HG02678 (cell line): ENCODE measurements around the gene CDKN2C.
"Not testable (repeated sequence)": the region's sequence is repeated elsewhere in the genome, so short reads cannot be mapped to it uniquely, and the experiment has no call there.

ENCODE experiments used
- ATAC-seq: cut with Tn5 transposase; IDR thresholded peaks from one replicate; pipeline ENCODE4 v1.9.1; 2021; ENCODE audit warnings: mild to moderate bottlenecking, moderate library complexity; ENCODE audit not compliant: unreplicated experiment

CDKN2C gene

GRCh38 chr1:50969611-50970508, at the start of gene CDKN2C:
Gene CDKN2C (plus strand): TSS chr1:50970245. CDS start chr1:50970369, 124 bp downstream.
- peak; percentile 20 for ATAC-seq

DNA sequence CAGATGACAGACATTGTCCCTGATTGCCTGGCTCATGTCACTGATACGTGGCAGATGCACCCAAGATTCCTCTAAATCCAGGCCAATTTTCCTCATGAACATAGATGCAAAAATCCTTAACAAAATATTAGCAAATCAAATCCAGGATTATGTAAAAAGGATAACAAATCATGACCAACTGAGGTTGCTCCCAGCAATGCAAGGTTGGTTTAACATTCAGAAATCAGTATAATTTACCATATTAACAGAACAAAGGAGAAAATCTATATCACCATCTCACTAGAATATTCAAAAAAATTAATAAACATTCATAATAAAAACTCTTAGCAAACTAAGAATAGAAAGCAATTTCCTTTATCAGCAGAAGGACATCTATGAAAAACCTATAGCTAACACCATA, 49.6 kb upstream of the CDKN2C start:
- ATAC-seq = no peak

- ATAC-seq = no peak
Measured at GRCh38 chr1:50921029-50921428, 49.0 kb upstream of the CDKN2C start.

- no peak for ATAC-seq
Measured at GRCh38 chr1:50923564-50923963, 46.5 kb upstream of the CDKN2C start.

GRCh38 chr1:50929376-50929958, 40.6 kb upstream of the CDKN2C start:
- ATAC-seq = no peak

DNA sequence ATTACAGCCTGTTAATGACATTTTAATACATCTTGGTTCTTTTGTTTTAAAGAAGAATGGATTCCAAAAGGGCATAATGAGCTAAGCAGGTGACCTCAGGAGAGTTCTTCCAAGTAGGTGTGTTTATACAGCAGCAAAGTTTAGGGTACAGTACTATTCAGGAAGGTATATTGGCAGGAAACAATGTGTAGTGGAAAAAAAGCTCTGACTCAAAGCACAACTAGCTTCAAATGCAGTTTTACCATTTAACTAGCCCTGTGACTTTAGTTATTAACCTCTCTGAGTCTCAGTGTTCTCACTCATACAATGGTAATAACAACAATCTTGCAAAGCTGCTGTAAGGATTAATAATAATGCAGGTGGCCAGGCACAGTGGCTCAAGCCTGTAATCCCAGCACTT, 39.9 kb upstream of the CDKN2C start:
- peak; percentile 73 for ATAC-seq

DNA sequence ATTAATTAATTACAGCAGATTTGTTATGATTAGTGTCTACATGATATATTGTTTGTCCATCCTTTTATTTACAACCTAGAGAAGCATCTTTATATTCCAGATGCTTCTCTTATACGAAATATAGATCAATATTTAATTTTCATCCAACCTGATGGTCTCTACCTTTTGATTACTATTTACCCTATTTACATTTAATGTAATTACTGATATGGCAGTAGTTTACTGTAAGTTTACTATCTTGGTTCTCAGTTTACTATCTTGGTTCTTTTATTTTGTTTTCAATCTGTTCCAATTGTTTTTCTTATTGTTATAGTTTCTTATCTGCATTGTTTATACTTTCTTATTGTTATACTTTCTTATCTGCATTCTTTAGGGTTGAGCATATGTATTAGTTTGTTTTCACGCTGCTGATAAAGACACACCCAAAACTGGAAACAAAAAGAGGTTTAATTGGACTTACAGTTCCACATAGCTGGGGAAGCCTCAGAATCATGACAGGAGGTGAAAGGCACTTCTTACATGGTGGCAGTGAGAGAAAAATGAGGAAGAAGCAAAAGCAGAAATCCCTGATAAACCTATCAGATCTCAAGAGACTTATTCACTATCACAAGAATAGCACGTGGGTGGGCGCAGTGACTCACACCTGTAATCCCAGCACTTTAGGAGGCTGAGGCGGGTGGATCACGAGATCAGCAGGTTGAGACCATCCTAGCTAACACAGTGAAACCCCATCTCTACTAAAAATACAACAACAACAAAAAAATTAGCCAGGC, 38.9 kb upstream of the CDKN2C start:
- no peak for ATAC-seq

- not testable (repeated sequence) for ATAC-seq
Measured at GRCh38 chr1:50932043-50932442, 38.0 kb upstream of the CDKN2C start.

GRCh38 chr1:50933770-50934169, 36.3 kb upstream of the CDKN2C start:
- ATAC-seq = not testable (repeated sequence)

- no peak for ATAC-seq
Measured at GRCh38 chr1:50934838-50935237, 35.2 kb upstream of the CDKN2C start.

- ATAC-seq = not testable (repeated sequence)
Measured at GRCh38 chr1:50935276-50935675, 34.8 kb upstream of the CDKN2C start.

DNA sequence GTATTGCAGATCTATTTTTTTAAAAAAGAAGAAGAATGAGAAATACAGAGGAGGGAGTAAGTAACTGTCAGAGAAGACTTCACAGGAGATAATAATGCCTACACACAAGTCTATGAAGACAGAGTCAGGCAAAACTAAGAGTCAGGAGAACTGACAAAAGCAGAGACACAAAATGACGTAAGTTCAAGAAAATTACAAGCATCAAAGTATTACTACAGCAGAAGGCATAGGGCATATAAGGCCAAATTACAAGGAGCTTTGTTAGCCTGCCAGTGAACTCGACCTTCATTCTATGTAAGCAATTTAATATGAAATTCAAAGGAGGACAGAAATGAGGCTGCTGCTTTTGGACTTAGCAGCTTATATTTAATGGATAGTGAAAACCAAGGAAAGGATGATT, 33.7 kb upstream of the CDKN2C start:
- no peak for ATAC-seq

- no peak for ATAC-seq
Measured at GRCh38 chr1:50940291-50940690, 29.8 kb upstream of the CDKN2C start.

GRCh38 chr1:50942334-50942733, 27.7 kb upstream of the CDKN2C start:
- no peak for ATAC-seq

GRCh38 chr1:50949286-50949982, 20.6 kb upstream of the CDKN2C start:
- ATAC-seq = no peak

DNA sequence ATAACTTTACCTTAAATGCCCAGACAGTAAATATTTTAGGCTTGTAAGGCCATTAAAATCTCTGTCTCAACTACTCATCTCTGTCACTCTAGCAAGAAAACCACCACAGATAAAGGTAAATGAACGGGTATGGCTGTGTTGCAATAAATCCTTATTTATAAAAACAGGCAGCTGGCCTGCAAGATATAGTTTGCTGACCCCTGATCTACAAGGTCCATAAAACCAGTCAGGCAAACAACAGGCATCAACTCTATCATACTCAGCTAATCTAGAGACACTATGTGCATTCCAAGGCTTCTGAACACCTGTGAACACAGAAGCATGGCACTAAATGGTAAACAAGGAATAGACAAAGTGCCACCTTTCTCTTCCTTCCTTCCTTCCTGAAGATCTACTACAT, 19.6 kb upstream of the CDKN2C start:
- no peak for ATAC-seq

DNA sequence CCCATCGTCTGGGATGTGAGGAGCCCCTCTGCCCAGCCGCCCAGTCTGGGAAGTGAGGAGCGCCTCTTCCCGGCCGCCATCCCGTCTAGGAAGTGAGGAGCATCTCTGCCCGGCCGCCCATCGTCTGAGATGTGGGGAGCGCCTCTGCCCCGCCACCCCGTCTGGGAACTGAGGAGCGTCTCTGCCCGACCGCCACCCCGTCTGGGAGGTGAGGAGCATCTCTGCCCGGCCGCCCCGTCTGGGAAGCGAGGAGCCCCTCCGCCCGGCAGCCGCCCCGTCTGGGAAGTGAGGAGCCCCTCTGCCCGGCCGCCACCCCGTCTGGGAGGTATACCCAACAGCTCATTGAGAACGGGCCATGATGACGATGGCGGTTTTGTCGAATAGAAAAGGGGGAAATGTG, 17.5 kb upstream of the CDKN2C start:
- ATAC-seq = not testable (repeated sequence)

- no peak for ATAC-seq
Measured at GRCh38 chr1:50955116-50955515, 14.9 kb upstream of the CDKN2C start.

GRCh38 chr1:50959303-50959912, 10.6 kb upstream of the CDKN2C start:
- ATAC-seq = no peak
